ENCODE data around the gene PLRG1. TPM values are rescaled to one million over a fixed set of nuclear protein-coding genes. Genes with fewer than 3 reads are reported as not detected.

PLRG1 gene
- total RNA-seq, 1 donor from 2014 or later, result 110 TPM

- no peak for DNase-seq
- Mint-ChIP-seq H3K27me3 (peaks cover 8% of the 10 kb centered on the region), H3K27ac (no peak overlapping the region), H3K4me3 (no peak overlapping the region), H3K4me1 (no peaks in the 10 kb centered on the region), H3K36me3 (ENCODE audit: low read depth) (no peaks in the 10 kb centered on the region), H3K9me3 (no peaks in the 10 kb centered on the region)
- intact Hi-C loops (cut with micrococcal nuclease), result no loop called here
- ATAC-seq (ENCODE audit: low read depth), result no peak
- TF ChIP-seq CTCF (IDR thresholded peaks at IDR 0.05), result no peak
- ChIA-PET CTCF (interaction anchor here (1.4 kb wide), 1 partner anchor 21 kb away, joined by 3 read pairs; no protein-coding TSS in a partner anchor), POLR2A (no interaction called here)
Observed at GRCh38 chr4:154573190-154573870, 23.1 kb upstream of the PLRG1 start.

- CTCF ChIA-PET, result no interaction called here
Observed at GRCh38 chr4:154569584-154569983, 19.4 kb upstream of the PLRG1 start.

GRCh38 chr4:154569028-154569427, 18.8 kb upstream of the PLRG1 start:
- TF ChIP-seq CTCF (IDR thresholded peaks at IDR 0.05), result no peak
- ChIA-PET POLR2A (no interaction called here), CTCF (no interaction called here)
- Mint-ChIP-seq H3K4me3 (no peak overlapping the region), H3K36me3 (ENCODE audit: low read depth) (no peaks in the 10 kb centered on the region), H3K4me1 (no peaks in the 10 kb centered on the region), H3K9me3 (no peaks in the 10 kb centered on the region), H3K27ac (no peak overlapping the region), H3K27me3 (peaks cover 11% of the 10 kb centered on the region)
- ATAC-seq (ENCODE audit: low read depth), result no peak
- intact Hi-C loops (cut with micrococcal nuclease), result no loop called here
- no peak for DNase-seq

More at GRCh38 chr4:154569584-154569983, 19.4 kb upstream of the PLRG1 start:
- H3K27me3 Mint-ChIP-seq, result peaks cover 11% of the 10 kb centered on the region
- intact Hi-C loops (cut with micrococcal nuclease), result no loop called here
- no peak for TF ChIP-seq CTCF (IDR thresholded peaks at IDR 0.05)
- H3K36me3 Mint-ChIP-seq (ENCODE audit: low read depth), result no peaks in the 10 kb centered on the region
- H3K4me1 Mint-ChIP-seq, result no peaks in the 10 kb centered on the region
- no peak for ATAC-seq (ENCODE audit: low read depth)
- POLR2A ChIA-PET, result no interaction called here
- no peak overlapping the region for H3K4me3 Mint-ChIP-seq
- no peaks in the 10 kb centered on the region for H3K9me3 Mint-ChIP-seq
- DNase-seq, result no peak
- no peak overlapping the region for H3K27ac Mint-ChIP-seq

- Mint-ChIP-seq H3K4me3 (no peak overlapping the region), H3K4me1 (no peaks in the 10 kb centered on the region), H3K27me3 (peaks cover 9% of the 10 kb centered on the region), H3K36me3 (ENCODE audit: low read depth) (no peaks in the 10 kb centered on the region), H3K9me3 (no peaks in the 10 kb centered on the region), H3K27ac (no peak overlapping the region)
- intact Hi-C loops (cut with micrococcal nuclease), result no loop called here
- TF ChIP-seq CTCF (IDR thresholded peaks at IDR 0.05), result no peak
- ChIA-PET POLR2A (no interaction called here), CTCF (interaction anchor here (1.1 kb wide), 1 partner anchor 52 kb away, joined by 3 read pairs; no protein-coding TSS in a partner anchor)
- DNase-seq (no peak), ATAC-seq (ENCODE audit: low read depth) (no peak)
Observed at GRCh38 chr4:154566639-154567204, 16.5 kb upstream of the PLRG1 start.

- Mint-ChIP-seq H3K4me1 (no peaks in the 10 kb centered on the region), H3K9me3 (no peaks in the 10 kb centered on the region), H3K36me3 (ENCODE audit: low read depth) (no peaks in the 10 kb centered on the region), H3K4me3 (no peak overlapping the region), H3K27ac (no peak overlapping the region), H3K27me3 (peaks cover 8% of the 10 kb centered on the region)
- DNase-seq (no peak), ATAC-seq (ENCODE audit: low read depth) (no peak)
- intact Hi-C loops (cut with micrococcal nuclease), result no loop called here
- POLR2A ChIA-PET, result no interaction called here
- CTCF ChIA-PET, result interaction anchor here (1.1 kb wide), 1 partner anchor 53 kb away, joined by 3 read pairs; no protein-coding TSS in a partner anchor
- no peak for TF ChIP-seq CTCF (IDR thresholded peaks at IDR 0.05)
Observed at GRCh38 chr4:154565704-154566103, 15.5 kb upstream of the PLRG1 start.
